Type B pancreatic cell (in vitro differentiated cells): ENCODE data around the gene UMODL1. TPM values are rescaled to one million over a fixed set of nuclear protein-coding genes. Genes with fewer than 3 reads are reported as not detected.

ENCODE experiments used
- DNase-seq: peaks from one replicate; pipeline ENCODE4 v3.0.0; 2021; ENCODE audit warnings: mixed read lengths; ENCODE audit not compliant: unreplicated experiment; ENCODE audit errors: extremely low spot score
- H3K27ac Mint-ChIP-seq: 2 replicates; pipeline ENCODE4 v1.8.0; 2021; ENCODE audit warnings: mild to moderate bottlenecking, mixed read lengths
- H3K27me3 Mint-ChIP-seq: 2 replicates; pipeline ENCODE4 v1.8.0; 2021; ENCODE audit warnings: mixed read lengths
- H3K36me3 Mint-ChIP-seq: 2 replicates; pipeline ENCODE4 v1.8.0; 2021; ENCODE audit warnings: mixed read lengths
- H3K4me1 Mint-ChIP-seq: one replicate; pipeline ENCODE4 v1.8.0; 2021; ENCODE audit warnings: mixed read lengths; ENCODE audit not compliant: unreplicated experiment
- H3K4me3 Mint-ChIP-seq: 2 replicates; pipeline ENCODE4 v1.8.0; 2021; ENCODE audit warnings: mild to moderate bottlenecking, mixed read lengths
- H3K9me3 Mint-ChIP-seq: 2 replicates; pipeline ENCODE4 v1.8.0; 2021; ENCODE audit warnings: mixed read lengths
- CTCF ChIP-seq: fragments of 200-600 bp; sonication (generic); conservative IDR thresholded peaks from 2 replicates; pipeline ENCODE4 v1.5.0; 2021; ENCODE audit warnings: antibody characterized with exemption, mild to moderate bottlenecking
- total RNA-seq: library from RNA; stranded (reverse); gene quantifications from 2 replicates; pipeline ENCODE4 v1.2.1, GENCODE V29; 2021; ENCODE audit warnings: low replicate concordance

Gene UMODL1
- total RNA-seq, 1 donor from 2014 or later, result 0.36 TPM

GRCh38 chr21:42031241-42031640 is 39.9 kb upstream of the UMODL1 start:
- no peak for TF ChIP-seq CTCF
- no peak for DNase-seq
- no peak overlapping the region for H3K27ac Mint-ChIP-seq
- no peaks in the 10 kb centered on the region for H3K9me3 Mint-ChIP-seq
- H3K27me3 Mint-ChIP-seq, result peaks cover 3% of the 10 kb centered on the region
- no peaks in the 10 kb centered on the region for H3K36me3 Mint-ChIP-seq
- peaks cover under 1% of the 10 kb centered on the region for H3K4me1 Mint-ChIP-seq
- no peak overlapping the region for H3K4me3 Mint-ChIP-seq

- H3K27ac Mint-ChIP-seq, result no peak overlapping the region
- H3K4me3 Mint-ChIP-seq, result no peak overlapping the region
Observed at GRCh38 chr21:42031816-42032215, 39.3 kb upstream of the UMODL1 start.

GRCh38 chr21:42032266-42032665 is 38.9 kb upstream of the UMODL1 start:
- Mint-ChIP-seq H3K4me3 (no peak overlapping the region), H3K27ac (no peak overlapping the region), H3K36me3 (no peaks in the 10 kb centered on the region), H3K27me3 (peaks cover 3% of the 10 kb centered on the region), H3K9me3 (no peaks in the 10 kb centered on the region), H3K4me1 (no peaks in the 10 kb centered on the region)
- no peak for DNase-seq
- TF ChIP-seq CTCF, result no peak

More at GRCh38 chr21:42031816-42032215, 39.3 kb upstream of the UMODL1 start:
- Mint-ChIP-seq H3K9me3 (no peaks in the 10 kb centered on the region), H3K4me1 (no peaks in the 10 kb centered on the region), H3K27me3 (peaks cover 3% of the 10 kb centered on the region), H3K36me3 (no peaks in the 10 kb centered on the region)
- DNase-seq, result no peak
- TF ChIP-seq CTCF, result no peak

GRCh38 chr21:42032968-42033367 is 38.1 kb upstream of the UMODL1 start:
- DNase-seq, result no peak
- Mint-ChIP-seq H3K4me3 (no peak overlapping the region), H3K27me3 (peaks cover 3% of the 10 kb centered on the region), H3K9me3 (no peaks in the 10 kb centered on the region), H3K4me1 (no peaks in the 10 kb centered on the region), H3K27ac (no peak overlapping the region), H3K36me3 (no peaks in the 10 kb centered on the region)
- no peak for TF ChIP-seq CTCF

- Mint-ChIP-seq H3K4me1 (peaks cover 18% of the 10 kb centered on the region), H3K27me3 (peaks cover 1% of the 10 kb centered on the region), H3K4me3 (no peak overlapping the region), H3K27ac (no peak overlapping the region), H3K9me3 (no peaks in the 10 kb centered on the region), H3K36me3 (no peaks in the 10 kb centered on the region)
- DNase-seq, result no peak
- TF ChIP-seq CTCF, result no peak
Observed at GRCh38 chr21:42036313-42036712, 34.8 kb upstream of the UMODL1 start.

- no peak for TF ChIP-seq CTCF
Observed at GRCh38 chr21:42037516-42037915, 33.6 kb upstream of the UMODL1 start.

More at GRCh38 chr21:42037516-42037915, 33.6 kb upstream of the UMODL1 start:
- Mint-ChIP-seq H3K27ac (no peak overlapping the region), H3K9me3 (no peaks in the 10 kb centered on the region), H3K36me3 (no peaks in the 10 kb centered on the region), H3K4me1 (peaks cover 21% of the 10 kb centered on the region), H3K4me3 (no peak overlapping the region), H3K27me3 (no peaks in the 10 kb centered on the region)
- no peak for DNase-seq
